Psoas muscle (tissue), 8 donors: ENCODE data around the gene HES2. TPM values are rescaled to one million over a fixed set of nuclear protein-coding genes. Genes with fewer than 3 reads are reported as not detected.

ENCODE experiments used
- ATAC-seq, 4 donors: fragments of 200-7000 bp; cut with Tn5 transposase; one replicate each; pipeline ENCODE4 v1.9.1; 2020; ENCODE audit warnings: moderate library complexity in 3 of 4, mild to moderate bottlenecking in 2 of 4
- DNase-seq, 2 donors: peaks; one replicate each; pipeline ENCODE4 v3.0.0-alpha.2; 2020
- H3K27ac ChIP-seq: fragments of 200-600 bp; one replicate; pipeline ENCODE4 v1.8.0; 2022
- H3K27me3 ChIP-seq, 3 donors: fragments of 200-600 bp in 1 of 3; one replicate each; pipeline versions ENCODE4 v1.6.1 to v1.8.0; 2013 to 2022; ENCODE audit warnings: low read length in 2 of 3, mild to moderate bottlenecking in 2 of 3, moderate library complexity in 1 of 3; ENCODE audit not compliant: insufficient read depth in 3 of 3
- H3K36me3 ChIP-seq, 2 donors: fragments of 200-600 bp in 1 of 2; one replicate each; pipeline versions ENCODE4 v1.6.1 to v1.8.0; 2013 to 2022; ENCODE audit warnings: low read depth in 1 of 2, mild to moderate bottlenecking in 1 of 2, moderate library complexity in 1 of 2; ENCODE audit not compliant: insufficient read depth in 1 of 2
- H3K4me1 ChIP-seq: fragments of 200-600 bp; one replicate; pipeline ENCODE4 v1.8.0; 2022
- H3K4me3 ChIP-seq: fragments of 200-600 bp; one replicate; pipeline ENCODE4 v1.8.0; 2022; ENCODE audit warnings: mild to moderate bottlenecking
- H3K9me3 ChIP-seq: fragments of 200-600 bp; one replicate; pipeline ENCODE4 v1.8.0; 2022
- WGBS, 3 donors: extraction: QIAGEN DNeasy Blood & Tissue Kit; methylation state at CpG; one replicate each; pipeline versions ENCODE4 v1.1.6 to v1.1.7; 2013; 5-methylcytosine and 5-hydroxymethylcytosine counted together
- intact Hi-C, 2 donors: fragments of 100-400 bp; cut with DNase I; formaldehyde crosslinking; loops; one replicate each; pipeline versions ENCODE4 v1.11.0 to v1.14.2; 2022
- polyA plus RNA-seq, 3 donors: library from polyadenylated mRNA; stranded (reverse); fragments of 200-250 nt; gene quantifications; one replicate each; pipeline ENCODE4 v1.2.3, GENCODE V29; 2013
- total RNA-seq, 4 donors: library from RNA; stranded (reverse); fragmentation: NEBNext Ultra II Directional in 2 of 4; extraction: Animal tissue kit (Norgen Biotek cat#: 25700) in 2 of 4; gene quantifications; one replicate each; pipeline versions ENCODE4 v1.2.1 to v1.2.4, GENCODE V29; 2021 to 2023
- TF ChIP-seq, protein P1 (sequence below): fragments of 200-600 bp; IDR thresholded peaks from one replicate; pipeline ENCODE4 v1.8.0; 2022; ENCODE audit warnings: antibody characterized with exemption
- donor health status: healthy with polysubstance abuse.
- donor health status: DM: no; HTN: no; CAD: no; lungs with moderate emphysema.
- donor health status: Bipolar disorder and iron deficiency.
- donor health status: healthy.
- donor health status: DM: yes; HTN: yes; CAD: no.
- donor health status: DM: no; HTN: no; CAD: no.
- donor health status: DM: no; HTN: no; CAD: no.
- donor health status: DM: yes; HTN: yes; CAD: no.

HES2 gene
- total and polyA plus RNA-seq, 7 donors, result 0.06 to 0.13 TPM; not detected in 5

DNA sequence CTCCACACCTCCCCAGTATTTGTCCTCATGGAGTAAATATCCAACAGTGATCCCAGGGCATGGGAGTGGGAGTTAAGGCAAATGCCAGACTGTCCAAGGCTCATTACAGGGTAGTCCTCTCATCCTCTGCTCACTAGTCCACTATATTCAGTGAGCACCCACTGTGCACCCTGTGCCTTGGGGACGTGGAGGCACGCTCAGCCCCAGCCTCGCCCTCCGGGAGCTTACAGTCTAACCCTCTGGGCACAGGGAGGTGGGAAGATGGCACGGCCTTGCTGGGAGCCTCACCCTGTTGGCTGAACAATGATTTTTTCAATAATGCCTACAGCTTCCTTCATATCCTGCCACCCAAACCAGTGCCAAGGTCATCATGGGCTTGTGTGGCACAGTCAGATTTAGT, 2.8 kb downstream of the HES2 start:
- Histone ChIP-seq H3K9me3 (no peaks in the 10 kb centered on the region), H3K4me1 (peaks cover 17% of the 10 kb centered on the region), H3K27me3 (peaks cover 0 to 87% (median 43%) of the 10 kb centered on the region in 3 donors), H3K4me3 (no peak overlapping the region), H3K27ac (no peak overlapping the region), H3K36me3 (no peaks in the 10 kb centered on the region)
- ATAC-seq, result no peak
- no peak for DNase-seq
- intact Hi-C loops, result no loop called here
- WGBS, 3 donors, result 87 to 90% (median 88%) methylated on average over 5 of the region's 5 CpGs
- TF ChIP-seq, protein P1, sequence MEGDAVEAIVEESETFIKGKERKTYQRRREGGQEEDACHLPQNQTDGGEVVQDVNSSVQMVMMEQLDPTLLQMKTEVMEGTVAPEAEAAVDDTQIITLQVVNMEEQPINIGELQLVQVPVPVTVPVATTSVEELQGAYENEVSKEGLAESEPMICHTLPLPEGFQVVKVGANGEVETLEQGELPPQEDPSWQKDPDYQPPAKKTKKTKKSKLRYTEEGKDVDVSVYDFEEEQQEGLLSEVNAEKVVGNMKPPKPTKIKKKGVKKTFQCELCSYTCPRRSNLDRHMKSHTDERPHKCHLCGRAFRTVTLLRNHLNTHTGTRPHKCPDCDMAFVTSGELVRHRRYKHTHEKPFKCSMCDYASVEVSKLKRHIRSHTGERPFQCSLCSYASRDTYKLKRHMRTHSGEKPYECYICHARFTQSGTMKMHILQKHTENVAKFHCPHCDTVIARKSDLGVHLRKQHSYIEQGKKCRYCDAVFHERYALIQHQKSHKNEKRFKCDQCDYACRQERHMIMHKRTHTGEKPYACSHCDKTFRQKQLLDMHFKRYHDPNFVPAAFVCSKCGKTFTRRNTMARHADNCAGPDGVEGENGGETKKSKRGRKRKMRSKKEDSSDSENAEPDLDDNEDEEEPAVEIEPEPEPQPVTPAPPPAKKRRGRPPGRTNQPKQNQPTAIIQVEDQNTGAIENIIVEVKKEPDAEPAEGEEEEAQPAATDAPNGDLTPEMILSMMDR, result no peak

DNA sequence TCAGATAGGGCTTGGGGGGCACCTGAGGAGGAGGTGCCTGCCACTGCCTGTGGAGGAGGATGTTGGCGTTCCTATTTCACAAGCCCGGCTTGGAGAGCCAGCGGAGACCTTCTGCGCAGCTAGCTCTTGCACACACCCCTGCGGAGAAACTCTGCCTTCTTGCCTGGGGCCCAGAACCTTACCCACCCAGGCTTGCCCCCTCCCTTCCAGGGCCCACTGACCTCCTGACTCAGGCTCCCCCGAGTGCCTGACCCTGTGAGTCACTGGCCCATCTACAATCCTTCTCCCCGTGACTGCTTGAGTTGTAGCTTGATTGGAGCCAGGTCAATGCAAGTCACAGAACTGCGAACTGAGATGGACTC, 3.4 kb downstream of the HES2 start:
- DNase-seq, result no peak

DNA sequence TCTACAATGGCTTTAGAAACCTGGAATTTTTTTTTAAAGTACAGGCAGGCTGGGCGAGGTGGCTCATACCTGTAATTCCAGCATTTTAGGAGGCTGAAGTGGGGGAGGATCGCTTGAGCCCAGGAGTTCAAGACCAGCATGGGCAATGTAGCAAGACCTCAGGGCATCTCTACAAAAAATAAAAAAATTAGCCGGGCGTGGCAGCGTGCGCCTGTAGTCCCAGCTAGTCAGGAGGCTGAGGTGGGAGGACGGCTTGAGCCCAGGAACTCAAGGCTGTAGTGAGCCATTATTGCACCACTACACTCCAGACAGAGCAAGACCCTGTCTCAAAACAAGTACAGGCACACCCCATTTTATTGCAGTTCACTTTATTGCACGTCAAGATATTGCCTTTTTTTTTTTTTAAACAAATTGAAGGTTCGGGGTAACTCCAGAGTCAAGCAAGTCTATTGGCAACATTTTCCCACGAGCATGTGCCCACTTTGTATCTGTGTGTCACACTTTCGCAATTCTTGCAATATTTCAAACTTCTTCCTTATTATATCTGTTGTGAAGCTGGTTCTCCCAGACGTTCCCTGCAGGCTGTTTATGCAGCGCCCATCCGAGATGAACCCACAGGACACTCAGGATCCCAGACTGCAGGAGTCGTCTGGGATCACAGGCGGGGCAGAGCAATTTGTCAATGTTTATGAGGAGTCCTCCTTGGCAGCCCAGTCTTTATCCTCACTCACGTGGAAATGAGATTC, 4.7 kb downstream of the HES2 start:
- 56 to 59% (median 58%) methylated on average over 17 of the region's 17 CpGs for WGBS, 3 donors
- H3K27me3 ChIP-seq, result peaks cover 0 to 80% (median 36%) of the 10 kb centered on the region in 3 donors
- no peaks in the 10 kb centered on the region for H3K9me3 ChIP-seq
- H3K27ac ChIP-seq, result no peak overlapping the region
- intact Hi-C loops, result no loop called here
- TF ChIP-seq, protein P1, result no peak
- H3K36me3 ChIP-seq, result no peaks in the 10 kb centered on the region
- DNase-seq, result no peak
- H3K4me3 ChIP-seq, result no peak overlapping the region
- peaks cover 11% of the 10 kb centered on the region for H3K4me1 ChIP-seq
- ATAC-seq, result no peak

More for the DNA sequence above, 3.4 kb downstream of the HES2 start:
- Histone ChIP-seq H3K4me1 (peaks cover 17% of the 10 kb centered on the region), H3K9me3 (no peaks in the 10 kb centered on the region), H3K4me3 (no peak overlapping the region), H3K36me3 (no peaks in the 10 kb centered on the region), H3K27me3 (peaks cover 0 to 85% (median 43%) of the 10 kb centered on the region in 3 donors), H3K27ac (no peak overlapping the region)
- TF ChIP-seq, protein P1, result no peak
- 72 to 77% (median 77%) methylated on average over 8 of the region's 8 CpGs for WGBS, 3 donors
- ATAC-seq, result no peak
- intact Hi-C loops, result no loop called here

DNA sequence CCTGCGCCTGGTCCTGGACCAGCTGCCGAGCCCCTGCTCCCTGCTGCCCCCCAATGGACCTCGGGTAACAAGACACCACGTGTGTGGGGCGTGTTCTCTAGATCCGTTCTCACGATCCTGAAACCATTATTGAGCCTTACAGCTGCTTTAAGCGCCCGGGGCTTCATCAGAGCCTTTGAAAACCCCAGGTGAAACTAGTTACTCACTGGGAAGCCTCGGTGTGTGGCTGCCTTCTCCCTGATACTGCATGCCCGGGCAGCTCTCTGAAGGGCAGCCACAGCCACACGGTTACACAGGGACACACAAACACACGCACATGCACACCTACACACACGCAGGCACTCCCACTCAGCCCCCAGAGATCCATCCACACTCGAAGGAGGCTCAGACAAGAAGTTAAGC, 5.3 kb downstream of the HES2 start:
- TF ChIP-seq, protein P1, result no peak
- ATAC-seq, result peak in 1 of 4 donors; percentile 34
- intact Hi-C loops, result no loop called here

More for the DNA sequence above, 5.3 kb downstream of the HES2 start:
- Histone ChIP-seq H3K4me1 (peaks cover 5% of the 10 kb centered on the region), H3K4me3 (no peak overlapping the region), H3K36me3 (no peaks in the 10 kb centered on the region), H3K27me3 (peaks cover 0 to 74% (median 32%) of the 10 kb centered on the region in 3 donors), H3K9me3 (no peaks in the 10 kb centered on the region), H3K27ac (no peak overlapping the region)
- 3 to 6% (median 5%) methylated on average over 15 of the region's 15 CpGs for WGBS, 3 donors
- no peak for DNase-seq
